Keratinocyte (primary cell): ENCODE data around the gene MAP4K1.

ENCODE experiments used
- CTCF ChIP-seq, 3 experiments: IDR thresholded peaks in 1 of 3; conservative IDR thresholded peaks in 1 of 3; optimal IDR thresholded peaks in 1 of 3; 2 replicates in 2 of 3; 3 replicates in 1 of 3; pipeline versions ENCODE3 to v1.5.1; 2011; ENCODE audit warnings: low read length in 3 of 3, mild to moderate bottlenecking in 3 of 3, moderate library complexity in 2 of 3, control low read depth in 1 of 3, inconsistent platforms in 1 of 3; ENCODE audit not compliant: insufficient read depth in 2 of 3; ENCODE audit errors: extremely low read depth in 1 of 3
- EZH2 ChIP-seq: IDR thresholded peaks from one replicate; pipeline ENCODE4 v1.6.1; 2012; ENCODE audit warnings: inconsistent platforms, mild to moderate bottlenecking, low read length, moderate library complexity

GRCh38 chr19:38656171-38656981 lies 38.6 kb upstream of the MAP4K1 start:
- TF ChIP-seq CTCF (optimal IDR thresholded peaks at IDR 0.05 in 1 of 3, IDR thresholded peaks at IDR 0.05 in 1 of 3, conservative IDR thresholded peaks at IDR 0.05 in 1 of 3; ENCODE audit: extremely low read depth in 1 of 3, insufficient read depth in 2 of 3, low read length in 3 of 3) (no peak), EZH2 (no peak)
